Cerebellar nuclear complex (tissue), 1 donor: ENCODE results near the gene FNDC3B.
"Not testable (repeated sequence)": the region's sequence is repeated elsewhere in the genome, so short reads cannot be mapped to it uniquely, and the experiment has no call there.

ENCODE experiments used
- DNase-seq, 2 experiments: peaks; one replicate each; lab custom pipeline; 2025; lab: John Stamatoyannopoulos, UW

The FNDC3B gene

DNA sequence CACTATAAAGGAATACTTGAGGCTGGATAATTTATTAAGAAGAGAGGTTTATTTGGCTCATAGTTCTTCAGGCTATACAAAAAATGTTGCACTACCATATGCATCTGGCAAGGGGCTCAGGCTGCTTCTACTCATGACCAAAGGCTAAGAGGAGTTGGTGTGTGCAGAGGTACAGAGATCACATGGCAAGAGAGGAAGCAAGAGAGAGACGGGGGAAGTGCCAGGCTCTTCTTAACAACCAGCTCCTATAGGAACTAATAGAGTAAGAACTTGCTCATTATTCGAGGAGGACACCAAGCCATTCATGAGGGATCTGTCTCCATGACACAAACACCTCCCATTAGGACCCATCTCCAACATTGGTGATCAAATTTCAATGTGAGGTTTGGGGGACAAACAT, 6.0 kb upstream of the FNDC3B start:
- no peak for DNase-seq

DNA sequence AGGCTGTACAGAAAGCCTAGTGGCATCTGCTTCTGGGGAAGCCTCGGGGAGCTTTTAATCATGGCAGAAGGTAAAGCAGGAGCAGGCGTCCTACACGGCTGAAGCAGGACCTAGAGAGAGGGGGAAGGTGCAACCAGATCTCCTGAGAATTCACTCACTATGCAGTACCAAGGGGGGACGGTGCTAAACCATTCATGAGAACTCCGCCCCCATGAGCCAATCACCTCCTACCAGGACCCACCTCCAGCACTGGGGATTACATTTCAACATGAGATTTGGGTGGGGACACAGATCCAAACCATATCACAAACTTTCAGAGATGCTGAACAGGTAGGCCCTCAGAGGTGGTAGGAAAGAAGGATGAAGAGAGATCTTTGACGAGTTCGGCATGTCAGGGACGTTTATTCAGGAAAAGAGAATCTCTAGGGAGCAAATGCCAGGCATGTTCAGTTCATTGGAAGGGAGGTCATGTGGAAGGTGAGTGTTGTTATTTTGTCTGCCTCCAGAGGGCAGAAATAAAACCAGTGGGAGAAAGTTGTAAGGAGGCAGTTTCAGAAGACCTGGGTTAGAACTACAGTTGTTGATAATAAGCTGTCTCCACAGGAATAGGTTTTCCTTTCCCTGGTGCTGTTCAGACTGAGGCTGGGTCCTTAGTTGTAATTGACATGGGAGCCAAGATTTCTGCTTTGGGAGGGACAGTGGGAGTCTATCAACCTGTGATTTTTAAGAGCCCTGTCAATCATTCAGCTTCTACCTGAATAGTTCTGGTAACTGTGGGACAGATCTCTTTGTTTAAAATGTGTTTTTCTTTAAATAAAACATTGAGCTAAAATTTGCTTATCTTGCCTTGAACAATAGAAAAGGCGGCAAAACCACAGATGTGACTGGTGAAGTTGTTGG, 4.3 kb upstream of the FNDC3B start:
- no peak for DNase-seq

DNA sequence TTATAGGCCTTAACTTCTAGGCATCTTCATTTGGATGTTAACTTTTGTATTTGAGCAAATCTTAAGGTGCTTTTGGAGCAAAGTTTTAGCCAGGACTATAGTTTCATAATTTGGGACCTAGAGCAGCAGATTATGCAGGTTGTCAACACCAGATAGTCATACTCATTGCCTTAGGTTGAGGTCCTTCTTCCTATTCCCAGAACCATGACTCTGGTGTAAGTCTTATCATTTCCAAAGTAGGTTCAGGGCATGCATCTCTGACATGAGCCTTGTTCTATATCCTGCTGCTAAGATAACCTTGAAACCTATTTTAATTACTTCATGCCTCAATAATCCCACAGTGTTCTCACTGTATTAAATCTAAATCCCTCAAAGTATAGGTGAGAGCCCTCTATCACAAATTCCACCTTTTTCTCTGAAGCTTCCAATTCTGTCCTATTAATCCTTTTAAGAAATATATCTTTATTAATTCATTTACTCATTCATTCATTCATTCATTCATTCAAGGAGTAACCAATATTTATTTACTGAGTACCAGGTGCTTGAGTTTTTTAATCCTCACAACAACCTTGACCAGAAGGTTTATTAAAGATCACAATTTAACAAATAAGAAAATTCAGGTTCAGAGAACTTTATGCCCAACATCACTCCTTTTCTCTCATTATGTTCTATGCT, 2.7 kb upstream of the FNDC3B start:
- DNase-seq = no peak

DNA sequence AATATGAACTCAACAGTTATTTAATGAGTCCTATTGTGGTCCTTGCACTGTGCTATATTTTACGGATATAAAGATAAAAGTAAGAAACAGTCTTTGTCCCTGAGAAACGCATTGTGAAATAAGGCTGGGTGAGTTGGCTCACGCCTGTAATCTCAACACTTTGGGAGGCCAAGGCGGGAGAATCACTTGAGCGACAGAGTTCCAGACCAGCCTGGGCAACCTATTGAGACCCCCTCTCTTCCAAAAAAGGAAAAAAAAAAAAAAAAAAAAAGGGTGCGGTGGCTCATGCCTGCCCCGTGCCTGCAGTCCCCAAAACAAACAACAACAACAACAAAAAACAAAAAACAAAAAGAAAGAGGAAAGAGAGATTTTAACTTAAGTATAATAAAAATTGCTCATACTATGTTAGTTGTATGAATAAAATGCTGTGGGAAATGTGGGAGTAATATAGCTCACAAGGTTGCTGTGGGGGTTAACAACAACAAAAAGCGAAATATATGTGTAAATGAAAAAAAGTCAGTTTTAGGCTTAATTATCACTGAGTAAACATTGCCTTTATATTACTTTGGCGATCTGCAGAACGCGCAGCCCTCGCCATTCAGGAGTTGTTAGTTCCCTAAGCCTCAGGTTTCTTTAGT, 461 bp upstream of the FNDC3B start:
- no peak for DNase-seq

GRCh38 chr3:172040078-172040980, 951 bp downstream of the FNDC3B start:
- no peak for DNase-seq

GRCh38 chr3:172040981-172041963, 1.9 kb downstream of the FNDC3B start:
- no peak for DNase-seq

DNA sequence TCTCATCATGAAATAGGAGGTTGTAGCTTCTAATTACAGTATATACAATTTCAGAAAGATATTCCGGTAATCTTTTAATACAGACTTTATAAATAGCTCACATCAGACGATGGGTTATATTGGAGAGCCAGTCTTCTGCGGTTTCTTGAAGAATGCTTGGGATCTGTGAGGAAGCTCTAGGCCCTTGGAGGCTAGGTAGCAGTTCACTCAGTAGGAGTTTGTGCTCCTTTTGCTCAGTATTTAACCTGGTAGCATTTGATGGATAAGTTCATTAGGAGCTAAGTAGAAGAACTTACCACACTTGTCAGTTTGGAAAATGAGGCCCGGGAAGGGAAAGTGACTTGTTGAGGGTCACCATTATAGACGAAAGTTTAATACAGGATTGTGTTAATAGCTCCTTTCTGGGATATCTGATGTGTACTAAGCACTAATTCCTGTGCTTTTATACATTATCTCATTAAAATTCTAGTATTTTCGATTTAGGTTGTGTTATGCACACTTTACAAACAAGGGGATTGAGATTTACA, 2.8 kb downstream of the FNDC3B start:
- DNase-seq = no peak

GRCh38 chr3:172042663-172043179, 3.3 kb downstream of the FNDC3B start:
- DNase-seq = not testable (repeated sequence)

- DNase-seq = no peak
Observed at GRCh38 chr3:172043233-172043632, 3.9 kb downstream of the FNDC3B start.

DNA sequence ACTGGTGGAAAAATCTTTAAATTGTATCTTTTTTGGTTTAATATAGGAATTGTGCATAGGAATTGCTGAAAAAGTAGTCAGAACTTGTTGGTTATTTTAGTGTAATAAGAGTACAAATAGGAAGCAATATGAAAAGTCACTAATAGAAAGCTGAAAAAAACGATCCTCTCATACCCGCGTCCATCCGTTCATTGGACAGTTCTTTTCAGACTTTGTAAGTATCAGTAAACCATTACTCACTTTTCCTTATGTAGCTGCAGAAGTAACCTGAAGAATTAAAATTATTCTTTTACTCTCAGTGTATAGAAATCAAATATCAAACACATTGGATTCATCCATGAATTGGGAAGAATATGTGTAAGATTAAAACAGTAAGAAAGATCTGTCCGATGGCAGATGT, 4.4 kb downstream of the FNDC3B start:
- no peak for DNase-seq

DNA sequence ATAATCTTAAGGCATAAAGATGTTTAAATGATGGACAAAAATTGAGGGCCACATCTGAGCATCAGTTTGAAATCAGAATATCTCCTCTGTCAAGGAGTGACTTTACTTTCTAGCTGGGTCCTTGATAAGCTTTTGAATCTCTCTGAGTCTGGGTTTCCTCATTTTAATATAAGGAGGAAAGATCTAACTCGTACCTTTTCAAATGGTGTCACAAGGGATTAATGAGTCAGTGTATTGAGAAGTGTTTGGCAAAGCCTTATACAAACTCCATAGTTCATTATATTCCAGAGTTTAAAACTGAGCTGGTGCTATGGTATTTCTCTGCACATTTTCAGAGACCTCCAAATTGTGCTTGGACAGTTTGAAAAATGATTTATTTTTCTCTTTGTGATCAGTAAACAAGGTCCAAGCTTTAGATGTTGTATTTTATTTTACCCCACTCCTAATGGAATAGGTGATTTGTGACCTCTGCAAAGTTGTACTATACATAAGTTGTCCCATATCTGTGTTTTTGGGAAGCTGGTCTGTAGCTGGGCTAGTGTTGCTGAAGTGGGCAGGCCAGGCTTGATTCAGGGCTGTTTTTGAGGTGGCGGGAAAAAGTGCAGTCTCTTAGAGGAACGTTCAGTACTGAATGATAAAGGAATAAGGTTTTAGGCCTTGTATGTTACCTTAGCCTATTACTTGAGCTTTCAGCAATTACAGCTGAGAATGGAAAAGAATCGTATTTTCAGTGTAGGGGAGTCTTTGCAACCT, 5.6 kb downstream of the FNDC3B start:
- DNase-seq = no peak

DNA sequence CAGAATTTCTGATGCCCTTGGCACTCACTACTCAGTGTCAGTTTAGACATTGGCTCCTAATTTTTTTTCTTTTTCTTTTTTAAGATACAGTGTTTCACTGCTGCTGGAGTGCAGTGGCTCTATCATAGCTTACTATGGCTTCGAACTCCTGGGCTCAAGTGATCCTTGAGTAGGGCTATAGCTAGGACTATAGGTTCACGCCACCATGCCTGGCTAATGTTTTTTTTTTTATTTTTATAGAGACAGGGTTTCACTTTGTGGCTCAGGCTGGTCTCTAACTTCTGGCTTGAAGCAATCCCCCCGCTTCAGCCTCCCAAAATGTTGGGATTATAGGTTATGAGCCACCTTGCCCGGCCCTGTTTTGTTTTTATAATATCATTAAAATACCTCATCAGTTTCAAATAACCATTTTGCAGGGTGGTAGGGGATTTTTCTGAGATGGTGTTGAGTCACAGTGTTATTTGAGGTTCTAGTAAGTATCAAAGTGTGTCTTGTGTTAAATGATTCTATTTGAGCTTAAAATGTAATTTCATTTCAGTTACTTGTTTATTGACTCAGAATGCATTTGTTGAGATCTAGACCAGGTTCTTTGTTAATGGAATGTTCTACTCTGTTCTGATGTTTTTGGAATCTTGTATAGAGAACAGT, 7.0 kb downstream of the FNDC3B start:
- DNase-seq = no peak

GRCh38 chr3:172047567-172048115, 8.3 kb downstream of the FNDC3B start:
- no peak for DNase-seq

GRCh38 chr3:172048599-172048998, 9.2 kb downstream of the FNDC3B start:
- no peak for DNase-seq

- DNase-seq = no peak
Observed at GRCh38 chr3:172051310-172051956, 12.1 kb downstream of the FNDC3B start.

GRCh38 chr3:172051957-172052354, 12.6 kb downstream of the FNDC3B start:
- no peak for DNase-seq

- no peak for DNase-seq
Observed at GRCh38 chr3:172052405-172052804, 13.0 kb downstream of the FNDC3B start.
